K562 (cell line): Measurements from ENCODE around the gene PURA. TPM values are rescaled to one million over a fixed set of nuclear protein-coding genes. Genes with fewer than 3 reads are reported as not detected.

ENCODE experiments used
- ATAC-seq: fragments of 200-7000 bp; cut with Tn5 transposase; 3 replicates; pipeline ENCODE4 v1.9.1; 2020; ENCODE audit warnings: moderate library complexity
- BruUV-seq: library from RNA; stranded (reverse); fragments of 400-500 nt; replicated peaks from 2 replicates; lab custom pipeline; 2021; lab: Mats Ljungman, UMichigan
- CTCF ChIA-PET: fragments of 300-600 bp; formaldehyde crosslinking; extraction: SDS; loops from one replicate; lab custom pipeline; 2021; ENCODE audit warnings: low intra/inter-chr PET ratio; lab: Yijun Ruan, JAX
- POLR2A ChIA-PET: fragments of 300-600, 350-650 bp; sonication (Branson Sonifier 250); formaldehyde crosslinking; extraction: SDS; loops from one replicate; lab custom pipeline; 2021; ENCODE audit warnings: antibody characterized with exemption, inconsistent platforms; lab: Yijun Ruan, JAX
- DNase-seq, 4 experiments: peaks; one replicate each; pipeline versions ENCODE4 v3.0.0 to v3.0.0-alpha.2; 2011 to 2018; ENCODE audit warnings: low spot score in 3 of 4, mixed read lengths in 3 of 4; ENCODE audit errors: extremely low read depth in 1 of 4
- FAIRE-seq: peaks from 2 replicates; lab custom pipeline; 2011; peaks lifted over from hg19 to GRCh38; lab: Jason Lieb, UNC
- H2AFZ ChIP-seq: 2 replicates; pipeline ENCODE4 v1.6.0; 2011; ENCODE audit warnings: low read depth, low read length, control low read depth, inconsistent platforms
- H3K27ac ChIP-seq: fragments of 200-600 bp; 3 replicates; pipeline ENCODE4 v1.8.0; 2011; ENCODE audit warnings: low read depth, mild to moderate bottlenecking, control low read depth, inconsistent platforms, low read length, moderate library complexity, mixed read lengths; ENCODE audit errors: extremely low read depth
- H3K27me3 ChIP-seq, 2 experiments: fragments of 300-600 bp in 1 of 2; 2 replicates in 1 of 2; 3 replicates in 1 of 2; pipeline versions ENCODE4 v1.6.0 to v1.8.0; 2011; ENCODE audit warnings: inconsistent platforms in 2 of 2, low read length in 2 of 2, mild to moderate bottlenecking in 1 of 2, mixed read lengths in 1 of 2, moderate library complexity in 1 of 2; ENCODE audit not compliant: control insufficient read depth in 2 of 2, insufficient read depth in 2 of 2
- H3K36me3 ChIP-seq: fragments of 300-600 bp; 3 replicates; pipeline ENCODE4 v1.8.0; 2011; ENCODE audit warnings: mild to moderate bottlenecking, low read length, inconsistent platforms; ENCODE audit not compliant: control insufficient read depth, insufficient read depth
- H3K4me1 ChIP-seq, 2 experiments: fragments of 200-600 bp in 1 of 2; replicated peaks in 1 of 2; 2 replicates in 1 of 2; 3 replicates in 1 of 2; pipeline versions ENCODE4 v1.5.1 to v1.8.0; 2011; ENCODE audit warnings: inconsistent platforms in 2 of 2, low read length in 2 of 2, mild to moderate bottlenecking in 1 of 2, mixed read lengths in 1 of 2, moderate library complexity in 1 of 2; ENCODE audit not compliant: control insufficient read depth in 2 of 2, insufficient read depth in 2 of 2
- H3K4me2 ChIP-seq: 2 replicates; pipeline ENCODE4 v1.6.1; 2011; ENCODE audit warnings: low read length, control low read depth, inconsistent platforms, mixed read lengths; ENCODE audit not compliant: insufficient read depth
- H3K4me3 ChIP-seq: fragments of 200-600 bp; sonication (generic), shearing (Covaris generic); 2 replicates; pipeline ENCODE4 v1.5.1; 2016; ENCODE audit warnings: control low read depth, inconsistent platforms
- H3K79me2 ChIP-seq: fragments of 200-600 bp; 3 replicates; pipeline ENCODE4 v1.8.0; 2011; ENCODE audit warnings: low read length, inconsistent platforms; ENCODE audit not compliant: control insufficient read depth, insufficient read depth
- H3K9ac ChIP-seq, 2 experiments: 2 replicates each; pipeline versions ENCODE4 v1.6.0 to v1.6.1; 2011; ENCODE audit warnings: low read depth in 2 of 2, low read length in 2 of 2, control low read depth in 1 of 2, inconsistent platforms in 1 of 2, mild to moderate bottlenecking in 1 of 2, mixed read lengths in 1 of 2; ENCODE audit not compliant: insufficient read depth in 1 of 2
- H3K9me1 ChIP-seq: one replicate; pipeline ENCODE4 v1.6.0; 2011; ENCODE audit warnings: inconsistent platforms, mild to moderate bottlenecking, low read length, moderate library complexity; ENCODE audit not compliant: control insufficient read depth, insufficient read depth
- H3K9me3 ChIP-seq: replicated peaks from 2 replicates; pipeline ENCODE4 v1.5.1; 2011; ENCODE audit warnings: low read depth, low read length, inconsistent platforms; ENCODE audit not compliant: control insufficient read depth, insufficient read depth
- H4K20me1 ChIP-seq: replicated peaks from 2 replicates; pipeline ENCODE4 v1.6.1; 2011; ENCODE audit warnings: low read length, inconsistent platforms, mixed read lengths; ENCODE audit not compliant: control insufficient read depth, insufficient read depth
- CBX3 ChIP-seq, 2 experiments: IDR thresholded peaks; 1 replicate in 1 of 2; 2 replicates in 1 of 2; pipeline ENCODE4 v1.6.1; 2012; ENCODE audit warnings: inconsistent platforms in 2 of 2, low read length in 2 of 2, borderline replicate concordance in 1 of 2, control low read depth in 1 of 2
- HDAC1 ChIP-seq, 2 experiments: fragments of 450-650 bp; IDR thresholded peaks; 2 replicates each; pipeline ENCODE4 v1.6.1; 2016 to 2017; ENCODE audit warnings: inconsistent platforms in 1 of 2, mild to moderate bottlenecking in 1 of 2, moderate library complexity in 1 of 2
- JUN ChIP-seq, 2 experiments: sonication (generic) in 1 of 2; formaldehyde crosslinking in 1 of 2; IDR thresholded peaks; 2 replicates each; pipeline versions ENCODE4 v1.6.1 to v1.8.0; 2012 to 2022; ENCODE audit warnings: borderline replicate concordance in 2 of 2, mild to moderate bottlenecking in 2 of 2, improper control_type of control experiment in 1 of 2, low read depth in 1 of 2, low read length in 1 of 2, missing genetic modification reagents in 1 of 2
- KAT2B ChIP-seq: IDR thresholded peaks from one replicate; pipeline ENCODE4 v1.6.1; 2012; ENCODE audit warnings: low read depth, mild to moderate bottlenecking, control low read depth, inconsistent platforms, low read length, moderate library complexity
- MTF1 ChIP-seq: fragments of 250-450 bp; sonication (Bioruptor Pico); IDR thresholded peaks from 2 replicates; pipeline ENCODE4 v1.9.0; 2021; ENCODE audit warnings: moderate library complexity, mild to moderate bottlenecking, inconsistent platforms, borderline replicate concordance
- SAFB2 ChIP-seq: fragments of 200-400 bp; formaldehyde crosslinking; IDR thresholded peaks from 2 replicates; pipeline ENCODE4 v1.6.1; 2018; ENCODE audit warnings: borderline replicate concordance, low read length, low read depth, moderate library complexity; ENCODE audit not compliant: severe bottlenecking
- ZEB2 ChIP-seq: fragments of 450-650 bp; IDR thresholded peaks from 2 replicates; pipeline ENCODE4 v1.6.1; 2016
- WGBS: fragments of 100-300 bp; shearing (Covaris generic); methylation state at CpG from one replicate; pipeline ENCODE4 v1.1.6; 2016; ENCODE audit warnings: low coverage, mixed read lengths; ENCODE audit not compliant: insufficient coverage; ENCODE audit errors: missing lambda C conversion rate; 5-methylcytosine and 5-hydroxymethylcytosine counted together
- in situ Hi-C: fragments of 300-500 bp; cut with MboI; formaldehyde crosslinking; loops from 4 replicates; pipeline ENCODE4 v1.15.0; 2018; ENCODE audit warnings: inconsistent platforms, mixed read lengths
- intact Hi-C: fragments of 100-400 bp; cut with micrococcal nuclease; formaldehyde crosslinking; loops from 2 replicates; pipeline ENCODE4 v1.14.2; 2022
- polyA plus RNA-seq, 8 experiments: library from polyadenylated mRNA; depleted of rRNA in 4 of 8; stranded (reverse) in 5 of 8; unstranded in 3 of 8; fragments of >200 nt; fragmentation: Nextera tagmentation in 2 of 8; fragmentation: Illumina TruSeq in 1 of 8; extraction: Ambion mirVana in 2 of 8; extraction: Trizol in 1 of 8; gene quantifications; 2 replicates each; pipeline versions ENCODE4 v1.2.1 to v1.2.3, GENCODE V29; 2011 to 2014; ENCODE audit warnings: inconsistent platforms in 1 of 8, missing spikeins in 1 of 8
- total RNA-seq, 7 experiments: library from RNA; depleted of rRNA in 6 of 7; stranded (reverse); fragments of >200 nt in 6 of 7; fragmentation: Illumina TruSeq in 2 of 7; extraction: Trizol in 2 of 7; gene quantifications; 2 replicates each; pipeline versions ENCODE4 v1.2.1 to v1.2.3, GENCODE V29; 2011 to 2021; ENCODE audit warnings: low replicate concordance in 1 of 7
- TF ChIP-seq, protein P1 (sequence below): sonication (generic); formaldehyde crosslinking; IDR thresholded peaks from 2 replicates; pipeline ENCODE4 v1.8.0; 2022; ENCODE audit warnings: mild to moderate bottlenecking, missing genetic modification reagents, borderline replicate concordance
- TF ChIP-seq, protein P2 (sequence below): fragments of 450-650 bp; IDR thresholded peaks from 2 replicates; pipeline ENCODE4 v1.6.1; 2018; ENCODE audit not compliant: partially characterized antibody
- TF ChIP-seq, protein P3 (sequence below): fragments of 250-450 bp; sonication (Bioruptor Pico); IDR thresholded peaks from 2 replicates; pipeline ENCODE4 v1.5.0; 2020; ENCODE audit warnings: mild to moderate bottlenecking
- TF ChIP-seq, protein P4 (sequence below): fragments of 450-650 bp; IDR thresholded peaks from 2 replicates; pipeline ENCODE4 v1.6.1; 2016; ENCODE audit warnings: low read depth, mild to moderate bottlenecking, moderate library complexity

The PURA gene
- total and polyA plus RNA-seq, 9 of the 15 experiments (the other 6 are each of a cell fraction or from before 2014, with no cell fraction given) = 3.2 to 11.1 (median 5.4) TPM

DNA sequence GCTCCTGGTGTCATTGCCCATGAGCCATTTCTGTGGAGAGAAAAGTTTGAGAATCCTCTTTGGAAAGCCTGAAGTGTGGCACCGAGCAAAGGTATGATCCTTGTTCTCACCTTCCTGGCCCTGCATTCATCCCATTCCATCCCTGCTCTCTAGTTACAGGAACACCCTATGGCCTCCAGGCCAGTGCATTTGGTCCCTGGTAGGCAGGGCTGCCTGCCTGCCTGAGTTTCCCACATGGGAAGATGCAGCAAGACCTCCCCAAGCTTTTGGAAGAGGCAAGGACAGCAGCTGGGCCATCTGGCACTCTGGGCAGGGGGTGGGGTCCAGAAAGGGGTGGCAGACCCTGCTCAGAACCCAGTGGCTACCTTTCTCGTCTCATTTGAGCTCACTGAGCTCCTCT is 36.3 kb downstream of the PURA start:
- no peak for ATAC-seq
- peak overlapping the region in 1 of 2 experiments; percentile 45; a peak in 1 of 4 replicates for H3K9ac ChIP-seq
- ChIA-PET POLR2A (no interaction called here), CTCF (interaction anchor here (2.3 kb wide), 1 partner anchor 77 kb away, joined by 10 read pairs; no protein-coding TSS in a partner anchor)
- H3K4me3 ChIP-seq = no peak overlapping the region
- H3K79me2 ChIP-seq = no peaks in the 10 kb centered on the region
- H3K4me2 ChIP-seq = no peak overlapping the region
- intact Hi-C loops (no loop called here), in situ Hi-C loops (no loop called here)
- no peak for FAIRE-seq
- BruUV-seq = no TSS peak
- peaks cover 0 to 20% of the 10 kb centered on the region in 2 experiments; a peak in 2 of 5 replicates for H3K27me3 ChIP-seq
- TF ChIP-seq MTF1 (CRISPR knock-in tag) (no peak), CBX3 (IDR thresholded peaks at IDR 0.05; ENCODE audit: borderline replicate concordance in 1 of 2, low read length in 2 of 2) (no peak), ZEB2 (no peak), JUN (IDR thresholded peaks at IDR 0.05; ENCODE audit: borderline replicate concordance, low read depth, low read length) (no peak), JUN (CRISPR knock-in tag; IDR thresholded peaks at IDR 0.05; ENCODE audit: borderline replicate concordance) (no peak), SAFB2 (no peak), HDAC1 (IDR thresholded peaks at IDR 0.05) (no peak), KAT2B (no peak)
- TF ChIP-seq, protein P1, sequence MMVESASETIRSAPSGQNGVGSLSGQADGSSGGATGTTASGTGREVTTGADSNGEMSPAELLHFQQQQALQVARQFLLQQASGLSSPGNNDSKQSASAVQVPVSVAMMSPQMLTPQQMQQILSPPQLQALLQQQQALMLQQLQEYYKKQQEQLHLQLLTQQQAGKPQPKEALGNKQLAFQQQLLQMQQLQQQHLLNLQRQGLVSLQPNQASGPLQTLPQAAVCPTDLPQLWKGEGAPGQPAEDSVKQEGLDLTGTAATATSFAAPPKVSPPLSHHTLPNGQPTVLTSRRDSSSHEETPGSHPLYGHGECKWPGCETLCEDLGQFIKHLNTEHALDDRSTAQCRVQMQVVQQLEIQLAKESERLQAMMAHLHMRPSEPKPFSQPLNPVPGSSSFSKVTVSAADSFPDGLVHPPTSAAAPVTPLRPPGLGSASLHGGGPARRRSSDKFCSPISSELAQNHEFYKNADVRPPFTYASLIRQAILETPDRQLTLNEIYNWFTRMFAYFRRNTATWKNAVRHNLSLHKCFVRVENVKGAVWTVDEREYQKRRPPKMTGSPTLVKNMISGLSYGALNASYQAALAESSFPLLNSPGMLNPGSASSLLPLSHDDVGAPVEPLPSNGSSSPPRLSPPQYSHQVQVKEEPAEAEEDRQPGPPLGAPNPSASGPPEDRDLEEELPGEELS = no peak
- TF ChIP-seq, protein P2, sequence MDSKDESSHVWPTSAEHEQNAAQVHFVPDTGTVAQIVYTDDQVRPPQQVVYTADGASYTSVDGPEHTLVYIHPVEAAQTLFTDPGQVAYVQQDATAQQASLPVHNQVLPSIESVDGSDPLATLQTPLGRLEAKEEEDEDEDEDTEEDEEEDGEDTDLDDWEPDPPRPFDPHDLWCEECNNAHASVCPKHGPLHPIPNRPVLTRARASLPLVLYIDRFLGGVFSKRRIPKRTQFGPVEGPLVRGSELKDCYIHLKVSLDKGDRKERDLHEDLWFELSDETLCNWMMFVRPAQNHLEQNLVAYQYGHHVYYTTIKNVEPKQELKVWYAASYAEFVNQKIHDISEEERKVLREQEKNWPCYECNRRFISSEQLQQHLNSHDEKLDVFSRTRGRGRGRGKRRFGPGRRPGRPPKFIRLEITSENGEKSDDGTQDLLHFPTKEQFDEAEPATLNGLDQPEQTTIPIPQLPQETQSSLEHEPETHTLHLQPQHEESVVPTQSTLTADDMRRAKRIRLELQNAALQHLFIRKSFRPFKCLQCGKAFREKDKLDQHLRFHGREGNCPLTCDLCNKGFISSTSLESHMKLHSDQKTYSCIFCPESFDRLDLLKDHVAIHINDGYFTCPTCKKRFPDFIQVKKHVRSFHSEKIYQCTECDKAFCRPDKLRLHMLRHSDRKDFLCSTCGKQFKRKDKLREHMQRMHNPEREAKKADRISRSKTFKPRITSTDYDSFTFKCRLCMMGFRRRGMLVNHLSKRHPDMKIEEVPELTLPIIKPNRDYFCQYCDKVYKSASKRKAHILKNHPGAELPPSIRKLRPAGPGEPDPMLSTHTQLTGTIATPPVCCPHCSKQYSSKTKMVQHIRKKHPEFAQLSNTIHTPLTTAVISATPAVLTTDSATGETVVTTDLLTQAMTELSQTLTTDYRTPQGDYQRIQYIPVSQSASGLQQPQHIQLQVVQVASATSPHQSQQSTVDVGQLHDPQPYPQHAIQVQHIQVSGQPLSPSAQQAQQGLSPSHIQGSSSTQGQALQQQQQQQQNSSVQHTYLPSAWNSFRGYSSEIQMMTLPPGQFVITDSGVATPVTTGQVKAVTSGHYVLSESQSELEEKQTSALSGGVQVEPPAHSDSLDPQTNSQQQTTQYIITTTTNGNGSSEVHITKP = no peak
- TF ChIP-seq, protein P3, sequence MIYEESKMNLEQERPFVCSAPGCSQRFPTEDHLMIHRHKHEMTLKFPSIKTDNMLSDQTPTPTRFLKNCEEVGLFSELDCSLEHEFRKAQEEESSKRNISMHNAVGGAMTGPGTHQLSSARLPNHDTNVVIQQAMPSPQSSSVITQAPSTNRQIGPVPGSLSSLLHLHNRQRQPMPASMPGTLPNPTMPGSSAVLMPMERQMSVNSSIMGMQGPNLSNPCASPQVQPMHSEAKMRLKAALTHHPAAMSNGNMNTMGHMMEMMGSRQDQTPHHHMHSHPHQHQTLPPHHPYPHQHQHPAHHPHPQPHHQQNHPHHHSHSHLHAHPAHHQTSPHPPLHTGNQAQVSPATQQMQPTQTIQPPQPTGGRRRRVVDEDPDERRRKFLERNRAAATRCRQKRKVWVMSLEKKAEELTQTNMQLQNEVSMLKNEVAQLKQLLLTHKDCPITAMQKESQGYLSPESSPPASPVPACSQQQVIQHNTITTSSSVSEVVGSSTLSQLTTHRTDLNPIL (CRISPR knock-in tag) = no peak
- TF ChIP-seq, protein P4, sequence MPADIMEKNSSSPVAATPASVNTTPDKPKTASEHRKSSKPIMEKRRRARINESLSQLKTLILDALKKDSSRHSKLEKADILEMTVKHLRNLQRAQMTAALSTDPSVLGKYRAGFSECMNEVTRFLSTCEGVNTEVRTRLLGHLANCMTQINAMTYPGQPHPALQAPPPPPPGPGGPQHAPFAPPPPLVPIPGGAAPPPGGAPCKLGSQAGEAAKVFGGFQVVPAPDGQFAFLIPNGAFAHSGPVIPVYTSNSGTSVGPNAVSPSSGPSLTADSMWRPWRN = no peak
- peaks cover 2 to 20% of the 10 kb centered on the region in 2 experiments; a peak in 3 of 5 replicates for H3K4me1 ChIP-seq
- no peak for DNase-seq
- no peaks in the 10 kb centered on the region for H3K36me3 ChIP-seq
- H4K20me1 ChIP-seq = peaks cover 14% of the 10 kb centered on the region
- H3K9me3 ChIP-seq = no peaks in the 10 kb centered on the region
- WGBS = 13% methylated on average over 2 of the region's 2 CpGs
- H3K27ac ChIP-seq = no peak overlapping the region
- no peak overlapping the region for H2AFZ ChIP-seq
- H3K9me1 ChIP-seq = no peaks in the 10 kb centered on the region
